ENCODE data around the gene RIT2.

DNA sequence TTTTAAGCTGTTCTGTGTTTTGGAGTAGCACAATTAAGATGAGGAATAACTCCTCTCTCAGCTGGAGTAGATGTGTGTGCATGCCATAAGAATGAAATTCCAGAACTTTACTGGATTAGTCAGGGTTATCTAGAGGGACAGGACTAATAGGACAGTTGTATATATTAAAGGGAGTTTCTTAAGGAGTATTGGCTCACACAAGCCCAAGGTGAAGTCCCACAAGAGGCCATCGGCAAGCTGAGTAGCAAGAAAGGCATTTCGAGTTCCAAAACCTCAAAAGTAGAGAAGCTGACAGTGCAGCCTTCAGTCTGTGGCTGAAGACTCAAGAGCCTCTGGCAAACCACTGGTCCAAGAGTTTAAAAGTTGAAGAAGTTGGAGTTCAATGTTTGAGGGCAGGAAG lies 113.7 kb downstream of the RIT2 start:
- TF ChIP-seq CTCF (IDR thresholded peaks at IDR 0.05) = no peak
- TF ChIP-seq, protein P1, sequence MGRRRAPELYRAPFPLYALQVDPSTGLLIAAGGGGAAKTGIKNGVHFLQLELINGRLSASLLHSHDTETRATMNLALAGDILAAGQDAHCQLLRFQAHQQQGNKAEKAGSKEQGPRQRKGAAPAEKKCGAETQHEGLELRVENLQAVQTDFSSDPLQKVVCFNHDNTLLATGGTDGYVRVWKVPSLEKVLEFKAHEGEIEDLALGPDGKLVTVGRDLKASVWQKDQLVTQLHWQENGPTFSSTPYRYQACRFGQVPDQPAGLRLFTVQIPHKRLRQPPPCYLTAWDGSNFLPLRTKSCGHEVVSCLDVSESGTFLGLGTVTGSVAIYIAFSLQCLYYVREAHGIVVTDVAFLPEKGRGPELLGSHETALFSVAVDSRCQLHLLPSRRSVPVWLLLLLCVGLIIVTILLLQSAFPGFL (CRISPR knock-in tag; IDR thresholded peaks at IDR 0.05; ENCODE audit: borderline replicate concordance) = no peak
- TF ChIP-seq, protein P2, sequence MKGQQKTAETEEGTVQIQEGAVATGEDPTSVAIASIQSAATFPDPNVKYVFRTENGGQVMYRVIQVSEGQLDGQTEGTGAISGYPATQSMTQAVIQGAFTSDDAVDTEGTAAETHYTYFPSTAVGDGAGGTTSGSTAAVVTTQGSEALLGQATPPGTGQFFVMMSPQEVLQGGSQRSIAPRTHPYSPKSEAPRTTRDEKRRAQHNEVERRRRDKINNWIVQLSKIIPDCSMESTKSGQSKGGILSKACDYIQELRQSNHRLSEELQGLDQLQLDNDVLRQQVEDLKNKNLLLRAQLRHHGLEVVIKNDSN (CRISPR knock-in tag; IDR thresholded peaks at IDR 0.05) = no peak
- TF ChIP-seq, protein P3, sequence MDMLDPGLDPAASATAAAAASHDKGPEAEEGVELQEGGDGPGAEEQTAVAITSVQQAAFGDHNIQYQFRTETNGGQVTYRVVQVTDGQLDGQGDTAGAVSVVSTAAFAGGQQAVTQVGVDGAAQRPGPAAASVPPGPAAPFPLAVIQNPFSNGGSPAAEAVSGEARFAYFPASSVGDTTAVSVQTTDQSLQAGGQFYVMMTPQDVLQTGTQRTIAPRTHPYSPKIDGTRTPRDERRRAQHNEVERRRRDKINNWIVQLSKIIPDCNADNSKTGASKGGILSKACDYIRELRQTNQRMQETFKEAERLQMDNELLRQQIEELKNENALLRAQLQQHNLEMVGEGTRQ (CRISPR knock-in tag; IDR thresholded peaks at IDR 0.05) = no peak
- no peak for TF ChIP-seq MYBL2 (CRISPR knock-in tag; IDR thresholded peaks at IDR 0.05)
- TF ChIP-seq ETV6 (CRISPR knock-in tag; IDR thresholded peaks at IDR 0.05) = no peak
- TF ChIP-seq NR3C1 (CRISPR knock-in tag; conservative IDR thresholded peaks at IDR 0.05; ENCODE audit: low read depth) = no peak
- no peak for TF ChIP-seq JUN (CRISPR knock-in tag; IDR thresholded peaks at IDR 0.05)
- TF ChIP-seq TCF7 (CRISPR knock-in tag; IDR thresholded peaks at IDR 0.05; ENCODE audit: low read depth) = no peak
- no peak for TF ChIP-seq SOX15 (CRISPR knock-in tag; IDR thresholded peaks at IDR 0.05)
- no peak for TF ChIP-seq ZBTB43 (CRISPR knock-in tag; IDR thresholded peaks at IDR 0.05)
- no peak for TF ChIP-seq SMAD3 (CRISPR knock-in tag; IDR thresholded peaks at IDR 0.05; ENCODE audit: borderline replicate concordance)
- TF ChIP-seq PRRX2 (CRISPR knock-in tag; IDR thresholded peaks at IDR 0.05) = no peak
- TF ChIP-seq NFE2L1 (CRISPR knock-in tag; IDR thresholded peaks at IDR 0.05) = no peak

All from WTC11 (cell line).